ENCODE data around the gene NFIX. TPM values are rescaled to one million over a fixed set of nuclear protein-coding genes. Genes with fewer than 3 reads are reported as not detected.

The NFIX gene
- polyA plus RNA-seq, 3 donors from 2014 or later, result 0.49 TPM; not detected in 2

GRCh38 chr19:13052447-13053175, 57.3 kb downstream of the NFIX start:
- Mint-ChIP-seq H3K27me3 (ENCODE audit: low read depth in 3 of 3) (peaks cover 3 to 7% (median 3%) of the 10 kb centered on the region in 3 donors), H3K9me3 (no peaks in the 10 kb centered on the region), H3K4me1 (peaks cover 4 to 12% of the 10 kb centered on the region in 2 donors), H3K27ac (peak overlapping the region in 2 of 6 donors; percentile 50 to 61), H3K36me3 (peaks cover 0 to 4% (median 0%) of the 10 kb centered on the region in 3 donors), H3K4me3 (no peak overlapping the region)
- DNase-seq, result no peak

- H3K27ac Mint-ChIP-seq, result peak overlapping the region in 2 of 6 donors; percentile 50 to 53
- peak overlapping the region in 1 of 5 donors; percentile 8 for H3K4me3 Mint-ChIP-seq
- H3K36me3 Mint-ChIP-seq, result peaks cover 0 to 4% (median 0%) of the 10 kb centered on the region in 3 donors
- DNase-seq, result no peak
- peaks cover 2 to 7% of the 10 kb centered on the region in 2 donors for H3K4me1 Mint-ChIP-seq
- no peaks in the 10 kb centered on the region for H3K9me3 Mint-ChIP-seq
- peaks cover 3 to 7% (median 3%) of the 10 kb centered on the region in 3 donors for H3K27me3 Mint-ChIP-seq (ENCODE audit: low read depth in 3 of 3)
These were observed 58.0 kb downstream of the NFIX start for GRCh38 chr19:13053238-13053637.

GRCh38 chr19:13053761-13054625, 58.7 kb downstream of the NFIX start:
- H3K36me3 Mint-ChIP-seq, result peaks cover 0 to 4% (median 0%) of the 10 kb centered on the region in 3 donors
- no peaks in the 10 kb centered on the region for H3K9me3 Mint-ChIP-seq
- peaks cover 4 to 7% (median 5%) of the 10 kb centered on the region in 3 donors for H3K27me3 Mint-ChIP-seq (ENCODE audit: low read depth in 3 of 3)
- peak overlapping the region in 1 of 6 donors; percentile 62 for H3K27ac Mint-ChIP-seq
- no peak overlapping the region for H3K4me3 Mint-ChIP-seq
- no peak for DNase-seq
- H3K4me1 Mint-ChIP-seq, result peaks cover 2 to 7% of the 10 kb centered on the region in 2 donors

- Mint-ChIP-seq H3K9me3 (no peaks in the 10 kb centered on the region), H3K27ac (peak overlapping the region in 1 of 6 donors; percentile 26)
These were observed 59.4 kb downstream of the NFIX start for GRCh38 chr19:13054626-13055212.

GRCh38 chr19:13055213-13056051, 60.2 kb downstream of the NFIX start:
- peak overlapping the region in 1 of 6 donors; percentile 36 for H3K27ac Mint-ChIP-seq
- H3K4me1 Mint-ChIP-seq, result peaks cover 2 to 7% of the 10 kb centered on the region in 2 donors
- H3K9me3 Mint-ChIP-seq, result no peaks in the 10 kb centered on the region
- peaks cover 0 to under 1% (median 0%) of the 10 kb centered on the region in 3 donors for H3K36me3 Mint-ChIP-seq
- H3K27me3 Mint-ChIP-seq (ENCODE audit: low read depth in 3 of 3), result peaks cover 2 to 7% (median 6%) of the 10 kb centered on the region in 3 donors
- H3K4me3 Mint-ChIP-seq, result no peak overlapping the region
- DNase-seq, result no peak

More at GRCh38 chr19:13054626-13055212, 59.4 kb downstream of the NFIX start:
- H3K4me1 Mint-ChIP-seq, result peaks cover 2 to 7% of the 10 kb centered on the region in 2 donors
- H3K4me3 Mint-ChIP-seq, result no peak overlapping the region
- peaks cover 0 to 4% (median 0%) of the 10 kb centered on the region in 3 donors for H3K36me3 Mint-ChIP-seq
- peaks cover 4 to 9% (median 7%) of the 10 kb centered on the region in 3 donors for H3K27me3 Mint-ChIP-seq (ENCODE audit: low read depth in 3 of 3)
- DNase-seq, result no peak

GRCh38 chr19:13056052-13056660, 60.9 kb downstream of the NFIX start:
- peak overlapping the region in 1 of 6 donors; percentile 36 for H3K27ac Mint-ChIP-seq
- H3K4me3 Mint-ChIP-seq, result no peak overlapping the region
- H3K4me1 Mint-ChIP-seq, result peaks cover 7 to 14% of the 10 kb centered on the region in 2 donors
- peaks cover 2 to 7% (median 3%) of the 10 kb centered on the region in 3 donors for H3K27me3 Mint-ChIP-seq (ENCODE audit: low read depth in 3 of 3)
- no peaks in the 10 kb centered on the region for H3K9me3 Mint-ChIP-seq
- no peaks in the 10 kb centered on the region for H3K36me3 Mint-ChIP-seq
- no peak for DNase-seq

- Mint-ChIP-seq H3K36me3 (no peaks in the 10 kb centered on the region), H3K9me3 (no peaks in the 10 kb centered on the region), H3K4me3 (no peak overlapping the region), H3K27me3 (ENCODE audit: low read depth in 3 of 3) (peaks cover 2 to 9% (median 5%) of the 10 kb centered on the region in 3 donors), H3K4me1 (peaks cover 9 to 13% of the 10 kb centered on the region in 2 donors), H3K27ac (no peak overlapping the region)
- no peak for DNase-seq
These were observed 61.9 kb downstream of the NFIX start for GRCh38 chr19:13057147-13057572.

- Mint-ChIP-seq H3K27ac (no peak overlapping the region), H3K36me3 (no peaks in the 10 kb centered on the region), H3K4me1 (peaks cover 9 to 13% of the 10 kb centered on the region in 2 donors), H3K27me3 (ENCODE audit: low read depth in 3 of 3) (peaks cover 2 to 9% (median 5%) of the 10 kb centered on the region in 3 donors), H3K4me3 (no peak overlapping the region), H3K9me3 (no peaks in the 10 kb centered on the region)
- DNase-seq, result no peak
These were observed 62.5 kb downstream of the NFIX start for GRCh38 chr19:13057744-13058143.

GRCh38 chr19:13058951-13059660, 63.8 kb downstream of the NFIX start:
- H3K36me3 Mint-ChIP-seq, result no peaks in the 10 kb centered on the region
- H3K4me1 Mint-ChIP-seq, result peaks cover 9 to 13% of the 10 kb centered on the region in 2 donors
- H3K4me3 Mint-ChIP-seq, result peak overlapping the region in 2 of 5 donors; percentile 21 to 60
- no peak for DNase-seq
- H3K27me3 Mint-ChIP-seq (ENCODE audit: low read depth in 3 of 3), result peaks cover 8 to 10% (median 9%) of the 10 kb centered on the region in 3 donors
- H3K9me3 Mint-ChIP-seq, result no peaks in the 10 kb centered on the region
- peak overlapping the region in 3 of 6 donors; percentile 40 to 76 (median 43) for H3K27ac Mint-ChIP-seq

GRCh38 chr19:13060233-13060963, 65.1 kb downstream of the NFIX start:
- peak; percentile 6 to 16 (median 14) for DNase-seq
- H3K9me3 Mint-ChIP-seq, result no peaks in the 10 kb centered on the region
- H3K36me3 Mint-ChIP-seq, result no peaks in the 10 kb centered on the region
- H3K4me3 Mint-ChIP-seq, result peak overlapping the region in 3 of 5 donors; percentile 70 to 80 (median 71)
- H3K4me1 Mint-ChIP-seq, result peaks cover 9 to 13% of the 10 kb centered on the region in 2 donors
- H3K27me3 Mint-ChIP-seq (ENCODE audit: low read depth in 3 of 3), result peaks cover 8 to 10% (median 9%) of the 10 kb centered on the region in 3 donors
- peak overlapping the region in 3 of 6 donors; percentile 62 to 79 (median 67) for H3K27ac Mint-ChIP-seq
